HCEC 1CT (cell line): ENCODE measurements around the gene GGT6.

Experiments
- DNase-seq: peaks from one replicate; pipeline ENCODE4 v3.0.0-alpha.2; 2017

Gene GGT6

GRCh38 chr17:4519361-4519788, 41.0 kb downstream of the GGT6 start:
- DNase-seq, result no peak

GRCh38 chr17:4518901-4519300, 41.5 kb downstream of the GGT6 start:
- no peak for DNase-seq

DNA sequence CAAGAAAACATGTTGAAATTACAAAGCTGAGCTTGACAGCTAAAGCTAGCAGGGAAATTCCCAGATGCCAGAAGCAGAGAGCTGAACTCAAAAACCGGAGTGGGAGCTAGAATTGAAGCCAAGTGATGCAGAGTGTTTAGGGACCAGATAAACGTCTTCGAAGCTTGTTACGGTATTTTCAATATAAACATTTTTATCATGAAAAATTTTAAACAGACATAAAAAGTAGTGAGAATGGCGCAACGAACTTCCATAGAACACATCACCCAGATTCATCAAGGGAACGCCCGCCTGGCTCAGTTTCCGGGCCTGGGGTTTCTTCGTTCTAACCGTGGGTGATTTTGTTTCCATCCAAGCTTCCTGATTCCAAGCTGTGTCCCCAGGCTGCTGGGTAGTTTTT, 43.6 kb downstream of the GGT6 start:
- no peak for DNase-seq

DNA sequence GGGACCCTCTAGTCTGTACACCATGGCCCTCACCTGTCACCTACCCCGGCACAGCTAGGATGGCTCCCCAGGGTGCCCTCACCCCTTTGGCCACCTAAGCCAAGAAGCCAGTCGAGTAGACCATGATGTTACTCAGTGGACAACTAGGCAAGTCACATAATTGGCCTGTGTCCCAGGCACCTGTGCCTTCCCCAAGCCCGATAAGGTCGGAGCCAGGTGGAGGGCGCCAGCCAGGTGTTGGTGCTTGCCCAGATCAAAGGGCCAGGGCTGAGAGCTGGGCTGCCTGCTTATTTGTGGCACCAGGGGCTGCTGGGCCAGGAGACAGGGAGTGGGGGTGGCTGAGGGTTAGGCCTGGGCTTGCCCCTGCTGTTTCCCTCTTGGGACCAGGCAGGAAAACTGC, 44.9 kb downstream of the GGT6 start:
- DNase-seq, result no peak

DNA sequence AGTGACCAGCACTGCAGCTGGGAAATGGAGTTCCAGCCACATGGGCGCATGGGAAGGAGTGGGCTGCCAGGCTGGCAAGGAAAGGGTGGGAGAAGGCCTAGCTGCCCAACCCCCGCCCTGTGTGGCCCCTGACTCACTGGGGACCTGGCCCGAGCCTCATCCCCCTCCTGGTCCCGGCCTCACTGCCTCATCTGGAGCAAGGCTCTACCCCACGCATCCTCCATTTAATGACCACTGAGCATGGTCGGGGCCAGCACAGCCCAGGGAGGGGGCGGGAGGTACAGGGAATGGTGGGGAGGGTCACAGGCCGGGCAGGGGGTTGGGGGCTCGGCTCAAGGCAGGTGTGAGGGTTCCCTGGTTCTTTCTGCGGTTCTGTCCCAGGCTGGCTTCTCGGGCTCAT, 45.6 kb downstream of the GGT6 start:
- DNase-seq, result no peak

DNA sequence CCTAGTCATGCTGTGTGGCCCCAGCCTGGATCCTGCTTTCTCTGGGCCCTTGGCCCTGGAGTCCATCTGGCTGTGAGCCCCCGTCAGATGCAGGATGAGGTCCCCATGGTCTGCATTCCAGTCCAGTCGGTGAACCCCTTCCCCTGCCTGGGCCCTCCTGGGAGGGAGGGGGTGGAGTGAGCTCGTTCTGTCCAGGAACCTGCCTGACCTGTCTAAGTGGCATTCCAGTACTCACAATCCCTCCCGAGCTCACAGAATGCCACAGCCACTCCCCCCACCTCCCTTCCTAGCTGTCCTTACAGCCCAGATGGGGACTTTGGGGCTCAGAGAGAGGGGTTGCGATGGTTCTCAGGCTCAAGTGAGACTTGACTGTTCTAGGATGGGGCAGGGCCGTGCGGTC, 46.2 kb downstream of the GGT6 start:
- DNase-seq, result no peak

DNA sequence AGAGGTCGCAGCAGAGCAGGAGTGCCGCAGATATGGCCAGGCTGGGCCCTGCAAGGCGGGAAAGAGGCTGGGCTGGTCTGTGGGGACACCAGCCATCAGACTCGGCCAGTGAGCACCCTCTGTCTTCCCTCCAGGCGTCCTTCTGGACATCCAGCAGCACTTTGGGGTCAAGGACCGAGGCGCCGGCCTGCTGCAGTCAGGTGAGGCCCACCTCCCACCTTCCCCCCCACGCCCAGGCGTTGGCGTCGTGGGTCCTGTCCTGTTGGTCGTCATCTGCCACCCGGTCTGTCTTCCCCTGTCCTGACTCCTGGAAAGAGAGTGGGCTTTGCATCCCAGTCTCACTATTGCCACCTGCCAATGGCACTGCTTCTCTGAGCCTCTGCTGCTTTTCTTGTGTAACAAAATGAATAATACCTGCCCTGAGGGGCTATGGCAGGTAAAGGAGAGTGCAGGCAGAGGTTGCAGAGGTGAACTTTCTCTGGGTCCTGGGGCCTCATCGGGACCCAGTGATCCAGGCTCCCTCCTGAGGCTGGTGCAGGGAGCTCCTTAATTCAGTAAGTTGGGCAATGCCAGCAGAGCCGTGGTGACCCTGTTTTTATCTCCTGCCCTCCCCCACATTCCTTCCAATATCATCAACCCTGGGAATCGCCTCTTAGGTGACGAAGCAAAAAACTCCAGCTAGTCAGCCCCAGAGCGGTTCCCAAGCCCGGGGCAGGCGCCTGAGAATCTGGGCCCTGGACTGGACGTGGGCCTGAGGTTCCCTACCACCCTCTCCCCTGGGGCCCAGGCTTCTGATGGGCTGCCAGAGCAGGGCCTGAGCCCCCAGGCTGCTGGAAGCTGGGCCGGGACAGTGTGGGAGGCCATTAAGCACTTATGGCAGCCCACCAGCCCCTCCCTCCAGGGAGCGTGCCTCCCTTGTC, 47.0 kb downstream of the GGT6 start:
- DNase-seq, result no peak

DNA sequence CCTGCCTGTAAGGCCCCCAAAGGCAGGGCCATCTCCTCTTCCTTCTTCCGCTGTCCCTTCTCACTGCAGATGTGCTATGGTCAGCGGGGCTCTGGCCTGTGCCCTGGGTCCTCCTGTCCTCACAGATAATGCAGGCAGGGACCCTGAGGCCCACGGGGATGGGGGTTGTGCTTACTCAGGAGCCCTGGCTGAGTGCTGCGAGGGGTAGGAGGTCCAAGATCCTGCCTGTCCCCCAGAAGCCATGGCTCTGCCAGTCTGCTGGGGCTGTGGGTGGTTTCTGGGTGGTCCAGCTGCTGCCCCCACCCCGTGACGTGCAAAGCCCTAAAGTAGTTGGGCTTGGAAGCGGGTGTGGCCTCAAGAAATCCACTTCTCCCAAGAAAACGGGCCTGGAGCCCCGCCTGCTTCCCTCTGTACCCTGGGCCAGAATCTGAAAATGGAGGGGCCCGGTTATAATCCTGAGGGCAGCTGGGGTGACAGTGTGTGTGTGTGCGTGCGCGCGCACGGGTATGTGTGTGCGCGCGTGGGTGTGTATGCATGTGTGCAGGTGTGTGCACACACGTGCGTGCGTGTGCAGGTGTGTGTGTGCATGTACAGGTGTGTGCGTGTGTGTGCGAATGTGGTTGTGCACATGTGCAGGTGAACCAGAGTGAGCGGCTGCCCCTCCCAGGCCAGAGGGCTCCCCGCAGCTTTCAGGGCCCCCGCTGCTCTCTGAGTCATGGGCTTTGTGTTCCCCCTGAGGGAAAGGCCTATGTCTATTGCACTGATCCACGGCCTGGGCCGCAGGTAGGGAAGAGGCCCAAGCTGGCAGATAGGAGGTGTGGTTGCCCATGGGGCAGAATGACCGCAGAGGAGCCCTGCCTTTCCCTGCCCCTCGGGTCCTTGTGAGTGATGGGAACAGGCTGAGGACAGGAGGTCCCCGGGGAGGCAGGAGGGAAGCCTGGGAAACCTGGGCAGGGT, 47.9 kb downstream of the GGT6 start:
- no peak for DNase-seq

DNA sequence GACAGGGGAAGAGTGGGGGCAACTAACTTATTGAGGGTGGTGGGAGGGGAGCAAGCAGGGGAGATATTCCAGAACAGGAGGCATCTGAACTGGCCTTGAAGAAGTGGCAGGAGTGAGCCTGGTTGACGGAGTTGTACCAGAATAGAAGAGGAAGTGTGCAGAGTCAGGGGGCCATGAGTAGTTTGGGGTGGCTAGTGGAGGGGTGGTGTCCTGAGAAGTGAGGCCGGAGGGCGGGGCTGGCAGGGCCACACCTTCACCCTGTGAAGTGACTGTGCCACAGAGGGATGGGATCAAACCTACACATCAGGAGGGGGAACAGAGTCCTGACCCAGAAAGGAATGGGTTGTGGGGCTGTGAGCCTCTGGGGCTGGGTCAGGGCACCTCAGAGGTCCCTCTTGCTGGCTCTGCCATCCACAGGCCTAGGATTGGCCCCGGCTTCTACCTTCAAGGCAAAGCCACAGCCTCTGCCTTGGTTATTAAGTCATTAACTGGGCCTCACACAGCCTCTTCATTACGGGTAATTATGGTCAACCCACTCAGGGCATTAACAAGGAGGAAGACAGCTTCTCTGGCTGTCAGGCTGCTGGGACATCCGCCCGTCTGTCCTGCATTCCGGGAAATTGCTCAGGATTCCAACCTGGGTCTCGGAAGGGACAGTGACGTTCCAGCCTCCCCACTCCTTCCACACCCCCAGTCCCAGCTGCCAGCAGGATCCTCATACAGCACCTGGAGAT, 49.0 kb downstream of the GGT6 start:
- DNase-seq, result no peak

DNA sequence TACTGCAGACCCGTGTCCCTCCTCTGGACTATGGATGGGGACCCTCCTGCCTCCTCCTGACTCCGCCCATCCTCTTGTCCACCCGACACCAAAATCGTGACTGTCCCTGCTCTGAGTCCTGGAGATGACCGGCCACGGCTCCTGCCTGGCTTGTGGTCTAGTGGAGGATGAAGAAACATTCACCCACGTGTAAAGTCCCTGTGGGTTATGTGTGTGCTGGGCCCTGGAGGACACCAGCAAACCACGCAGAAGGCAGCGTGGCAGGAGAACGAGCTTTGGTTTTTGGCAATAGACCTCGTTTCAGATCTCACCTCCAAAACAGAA, 49.8 kb downstream of the GGT6 start:
- DNase-seq, result no peak

- no peak for DNase-seq
Measured at GRCh38 chr17:4509923-4510617, 50.3 kb downstream of the GGT6 start.

- DNase-seq, result no peak
Measured at GRCh38 chr17:4509401-4509800, 51.0 kb downstream of the GGT6 start.

DNA sequence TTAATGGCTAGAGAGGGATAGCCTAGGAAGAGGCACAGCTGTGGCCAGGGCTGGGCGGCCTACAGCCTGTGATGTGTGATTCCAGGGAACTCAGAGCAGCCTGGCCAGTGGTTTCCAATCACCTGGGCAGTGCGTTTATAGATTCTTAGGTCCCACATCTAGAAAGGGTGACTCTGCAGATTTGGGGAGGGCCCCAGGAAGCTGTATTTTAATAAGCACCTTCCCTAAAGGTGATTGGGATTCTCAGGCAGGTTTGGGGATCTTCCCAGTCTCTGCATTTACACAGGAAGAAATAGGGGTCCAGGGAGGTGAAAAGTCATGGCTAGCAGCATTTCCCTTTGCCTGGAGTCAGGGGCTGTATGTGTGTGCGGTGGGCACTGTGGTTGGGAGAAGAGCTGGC, 52.2 kb downstream of the GGT6 start:
- DNase-seq, result no peak

GRCh38 chr17:4507361-4508111, 52.8 kb downstream of the GGT6 start:
- no peak for DNase-seq
